ENCODE data around the gene KCNJ10.
A peak's percentile ranks its signal among the peaks of the same experiment; 100 is the strongest.

The KCNJ10 gene

GRCh38 chr1:160084771-160085321, 14.9 kb upstream of the KCNJ10 start:
- Histone ChIP-seq H3K27me3 (ENCODE audit: insufficient read depth, poor library complexity, severe bottlenecking) (peaks cover 38% of the 10 kb centered on the region), H3K27ac (ENCODE audit: poor library complexity, severe bottlenecking) (no peak overlapping the region), H3K4me3 (ENCODE audit: severe bottlenecking) (no peak overlapping the region), H3K36me3 (ENCODE audit: low read depth) (no peaks in the 10 kb centered on the region), H3K4me1 (ENCODE audit: insufficient read depth, poor library complexity, severe bottlenecking) (no peaks in the 10 kb centered on the region), H3K9me3 (ENCODE audit: severe bottlenecking) (no peaks in the 10 kb centered on the region)
- TF ChIP-seq CTCF (IDR thresholded peaks at IDR 0.05; ENCODE audit: poor library complexity, severe bottlenecking) = no peak
- DNase-seq (ENCODE audit: low spot score) (no peak), ATAC-seq (ENCODE audit: low read depth) (no peak)

GRCh38 chr1:160083968-160084770, 14.2 kb upstream of the KCNJ10 start:
- Histone ChIP-seq H3K27me3 (ENCODE audit: insufficient read depth, poor library complexity, severe bottlenecking) (peaks cover 44% of the 10 kb centered on the region), H3K27ac (ENCODE audit: poor library complexity, severe bottlenecking) (no peak overlapping the region), H3K36me3 (ENCODE audit: low read depth) (no peaks in the 10 kb centered on the region), H3K4me1 (ENCODE audit: insufficient read depth, poor library complexity, severe bottlenecking) (no peaks in the 10 kb centered on the region), H3K9me3 (ENCODE audit: severe bottlenecking) (no peaks in the 10 kb centered on the region), H3K4me3 (ENCODE audit: severe bottlenecking) (peak overlapping the region; percentile 17)
- ATAC-seq (ENCODE audit: low read depth) (peak; percentile 89), DNase-seq (ENCODE audit: low spot score) (peak; percentile 82)
- TF ChIP-seq CTCF (IDR thresholded peaks at IDR 0.05; ENCODE audit: poor library complexity, severe bottlenecking) = peak; percentile 90

- Histone ChIP-seq H3K4me1 (ENCODE audit: insufficient read depth, poor library complexity, severe bottlenecking) (no peaks in the 10 kb centered on the region), H3K4me3 (ENCODE audit: severe bottlenecking) (no peak overlapping the region), H3K9me3 (ENCODE audit: severe bottlenecking) (no peaks in the 10 kb centered on the region), H3K27me3 (ENCODE audit: insufficient read depth, poor library complexity, severe bottlenecking) (peaks cover 49% of the 10 kb centered on the region), H3K36me3 (ENCODE audit: low read depth) (no peaks in the 10 kb centered on the region), H3K27ac (ENCODE audit: poor library complexity, severe bottlenecking) (no peak overlapping the region)
- no peak for DNase-seq (ENCODE audit: low spot score)
- no peak for TF ChIP-seq CTCF (IDR thresholded peaks at IDR 0.05; ENCODE audit: poor library complexity, severe bottlenecking)
- ATAC-seq (ENCODE audit: low read depth) = no peak
Observed at GRCh38 chr1:160082926-160083325, 13.0 kb upstream of the KCNJ10 start.

GRCh38 chr1:160082487-160082886, 12.5 kb upstream of the KCNJ10 start:
- H3K4me1 ChIP-seq (ENCODE audit: insufficient read depth, poor library complexity, severe bottlenecking) = no peaks in the 10 kb centered on the region
- H3K9me3 ChIP-seq (ENCODE audit: severe bottlenecking) = no peaks in the 10 kb centered on the region
- H3K4me3 ChIP-seq (ENCODE audit: severe bottlenecking) = no peak overlapping the region
- no peak for ATAC-seq (ENCODE audit: low read depth)
- H3K27me3 ChIP-seq (ENCODE audit: insufficient read depth, poor library complexity, severe bottlenecking) = peaks cover 49% of the 10 kb centered on the region
- no peak for DNase-seq (ENCODE audit: low spot score)
- H3K27ac ChIP-seq (ENCODE audit: poor library complexity, severe bottlenecking) = no peak overlapping the region
- H3K36me3 ChIP-seq (ENCODE audit: low read depth) = no peaks in the 10 kb centered on the region
- TF ChIP-seq CTCF (IDR thresholded peaks at IDR 0.05; ENCODE audit: poor library complexity, severe bottlenecking) = no peak

All from RWPE2 (cell line).